ENCODE results near the gene COL3A1.

The COL3A1 gene

GRCh38 chr2:188986839-188987238 lies 12.7 kb downstream of the COL3A1 start:
- H3K27me3 Mint-ChIP-seq = no peaks in the 10 kb centered on the region
- no peak overlapping the region for H3K4me3 Mint-ChIP-seq
- no peaks in the 10 kb centered on the region for H3K9me3 Mint-ChIP-seq
- ATAC-seq (no peak), DNase-seq (no peak)
- no peaks in the 10 kb centered on the region for H3K4me1 Mint-ChIP-seq
- H3K27ac Mint-ChIP-seq = no peak overlapping the region

- H3K4me3 Mint-ChIP-seq = no peak overlapping the region
Measured at GRCh38 chr2:188993247-188993646, 19.1 kb downstream of the COL3A1 start.

GRCh38 chr2:188997263-188997662 lies 23.1 kb downstream of the COL3A1 start:
- no peak for ATAC-seq
- Mint-ChIP-seq H3K4me3 (no peak overlapping the region), H3K4me1 (peaks cover 3% of the 10 kb centered on the region), H3K27ac (no peak overlapping the region), H3K27me3 (peaks cover 7% of the 10 kb centered on the region), H3K9me3 (no peaks in the 10 kb centered on the region)
- DNase-seq = no peak

More at GRCh38 chr2:188993247-188993646, 19.1 kb downstream of the COL3A1 start:
- no peaks in the 10 kb centered on the region for H3K9me3 Mint-ChIP-seq
- ATAC-seq = no peak
- no peaks in the 10 kb centered on the region for H3K4me1 Mint-ChIP-seq
- DNase-seq = no peak
- no peak overlapping the region for H3K27ac Mint-ChIP-seq
- H3K27me3 Mint-ChIP-seq = no peaks in the 10 kb centered on the region

GRCh38 chr2:189000221-189000620 lies 26.0 kb downstream of the COL3A1 start:
- no peak for DNase-seq

DNA sequence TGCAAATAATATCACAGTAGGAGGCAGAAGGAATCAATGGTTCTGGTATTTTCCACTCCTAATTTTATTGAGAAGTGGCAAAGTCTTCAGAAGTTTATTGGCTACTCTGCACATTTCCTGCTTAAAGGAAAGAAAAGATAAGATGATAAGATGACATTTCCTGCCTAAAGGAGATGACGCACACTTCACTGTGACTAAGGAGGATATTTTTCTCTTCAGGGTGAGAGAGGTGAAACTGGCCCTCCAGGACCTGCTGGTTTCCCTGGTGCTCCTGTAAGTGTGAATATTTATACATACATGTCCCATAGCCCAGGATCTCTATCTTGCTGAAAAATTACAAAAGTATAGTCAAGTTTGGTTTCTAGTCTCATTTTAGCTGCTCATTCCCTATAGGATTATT lies 27.9 kb downstream of the COL3A1 start:
- no peak overlapping the region for H3K4me3 Mint-ChIP-seq
- no peak for DNase-seq

More at GRCh38 chr2:189000221-189000620, 26.0 kb downstream of the COL3A1 start:
- Mint-ChIP-seq H3K27ac (no peak overlapping the region), H3K27me3 (peaks cover 7% of the 10 kb centered on the region), H3K4me3 (no peak overlapping the region), H3K4me1 (peaks cover 13% of the 10 kb centered on the region), H3K9me3 (no peaks in the 10 kb centered on the region)
- ATAC-seq = no peak

DNA sequence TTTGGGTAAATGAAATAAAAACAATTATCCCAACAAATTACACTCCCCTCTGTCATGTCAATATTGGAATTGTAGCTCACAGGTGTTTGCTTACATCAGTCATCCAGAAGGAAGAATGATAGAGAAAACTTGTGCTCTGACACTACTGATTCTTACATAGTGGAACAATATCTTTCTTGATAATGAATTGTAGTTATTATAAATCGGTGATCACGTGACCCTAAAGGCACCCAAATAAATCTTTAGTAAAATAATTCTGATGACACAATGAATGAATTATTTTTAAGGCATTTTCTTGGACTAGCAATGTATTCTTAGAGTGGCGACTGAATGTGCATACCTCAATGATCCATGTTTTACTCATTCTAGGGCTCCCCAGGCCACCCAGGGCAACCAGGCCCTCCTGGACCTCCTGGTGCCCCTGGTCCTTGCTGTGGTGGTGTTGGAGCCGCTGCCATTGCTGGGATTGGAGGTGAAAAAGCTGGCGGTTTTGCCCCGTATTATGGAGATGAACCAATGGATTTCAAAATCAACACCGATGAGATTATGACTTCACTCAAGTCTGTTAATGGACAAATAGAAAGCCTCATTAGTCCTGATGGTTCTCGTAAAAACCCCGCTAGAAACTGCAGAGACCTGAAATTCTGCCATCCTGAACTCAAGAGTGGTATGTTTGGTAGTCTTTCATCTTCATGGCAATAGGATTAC lies 34.5 kb downstream of the COL3A1 start:
- Mint-ChIP-seq H3K4me3 (no peak overlapping the region), H3K27me3 (peaks cover 7% of the 10 kb centered on the region), H3K4me1 (no peaks in the 10 kb centered on the region), H3K9me3 (no peaks in the 10 kb centered on the region), H3K27ac (no peak overlapping the region)
- ATAC-seq (no peak), DNase-seq (no peak)

More for the DNA sequence above, 27.9 kb downstream of the COL3A1 start:
- Mint-ChIP-seq H3K27me3 (peaks cover 15% of the 10 kb centered on the region), H3K27ac (no peak overlapping the region), H3K4me1 (peaks cover 13% of the 10 kb centered on the region), H3K9me3 (no peaks in the 10 kb centered on the region)
- no peak for ATAC-seq

- Mint-ChIP-seq H3K9me3 (no peaks in the 10 kb centered on the region), H3K4me3 (no peak overlapping the region), H3K27me3 (peaks cover 7% of the 10 kb centered on the region), H3K4me1 (no peaks in the 10 kb centered on the region), H3K27ac (no peak overlapping the region)
- no peak for DNase-seq
- ATAC-seq = no peak
Measured at GRCh38 chr2:189010536-189010935, 36.4 kb downstream of the COL3A1 start.

DNA sequence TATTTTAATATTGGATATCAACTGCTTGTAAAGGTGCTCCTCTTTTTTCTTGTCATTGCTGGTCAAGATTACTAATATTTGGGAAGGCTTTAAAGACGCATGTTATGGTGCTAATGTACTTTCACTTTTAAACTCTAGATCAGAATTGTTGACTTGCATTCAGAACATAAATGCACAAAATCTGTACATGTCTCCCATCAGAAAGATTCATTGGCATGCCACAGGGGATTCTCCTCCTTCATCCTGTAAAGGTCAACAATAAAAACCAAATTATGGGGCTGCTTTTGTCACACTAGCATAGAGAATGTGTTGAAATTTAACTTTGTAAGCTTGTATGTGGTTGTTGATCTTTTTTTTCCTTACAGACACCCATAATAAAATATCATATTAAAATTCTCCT lies 38.2 kb downstream of the COL3A1 start:
- Mint-ChIP-seq H3K4me3 (no peak overlapping the region), H3K27me3 (peaks cover 17% of the 10 kb centered on the region), H3K27ac (no peak overlapping the region), H3K4me1 (no peaks in the 10 kb centered on the region), H3K9me3 (no peaks in the 10 kb centered on the region)
- ATAC-seq (no peak), DNase-seq (no peak)

GRCh38 chr2:189013031-189013430 lies 38.9 kb downstream of the COL3A1 start:
- DNase-seq (no peak), ATAC-seq (no peak)
- H3K4me1 Mint-ChIP-seq = no peaks in the 10 kb centered on the region
- H3K4me3 Mint-ChIP-seq = no peak overlapping the region
- no peak overlapping the region for H3K27ac Mint-ChIP-seq
- H3K9me3 Mint-ChIP-seq = no peaks in the 10 kb centered on the region
- peaks cover 20% of the 10 kb centered on the region for H3K27me3 Mint-ChIP-seq

GRCh38 chr2:189013671-189014448 lies 39.7 kb downstream of the COL3A1 start:
- Mint-ChIP-seq H3K4me3 (no peak overlapping the region), H3K9me3 (no peaks in the 10 kb centered on the region), H3K27me3 (peaks cover 22% of the 10 kb centered on the region), H3K27ac (no peak overlapping the region), H3K4me1 (no peaks in the 10 kb centered on the region)
- DNase-seq (no peak), ATAC-seq (no peak)

DNA sequence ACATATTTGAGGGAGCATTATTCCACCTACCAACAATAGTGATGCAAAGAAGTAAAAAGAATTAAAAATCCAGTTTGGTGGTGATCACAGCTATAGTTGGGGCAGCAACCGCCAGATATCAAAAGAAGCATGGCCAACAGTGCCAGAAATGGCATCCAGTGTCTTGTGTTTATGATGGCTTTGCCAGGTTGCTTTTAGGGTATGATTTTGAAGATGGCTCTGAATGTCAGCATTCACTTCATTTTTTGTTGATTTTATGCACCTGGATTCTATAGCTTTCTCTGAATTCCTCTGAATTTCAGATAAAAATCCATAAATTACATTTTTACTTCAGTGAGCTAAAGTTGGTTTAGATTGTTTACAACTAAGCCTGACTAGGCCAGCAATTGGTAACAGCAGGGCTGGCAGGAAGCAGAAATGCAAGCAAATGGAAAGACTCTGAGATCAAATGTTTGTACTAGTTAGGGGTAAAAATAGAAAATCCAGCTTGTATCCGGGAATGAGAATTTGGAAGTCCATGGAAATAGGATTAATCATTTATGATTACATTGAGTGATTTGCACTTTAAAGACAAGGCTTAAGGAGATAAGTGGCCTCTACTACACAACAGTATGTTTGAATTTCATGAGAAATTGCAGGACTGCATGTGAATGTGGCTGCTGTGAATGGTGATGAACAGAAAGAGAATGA lies 40.4 kb downstream of the COL3A1 start:
- ATAC-seq = no peak
- Mint-ChIP-seq H3K27ac (no peak overlapping the region), H3K27me3 (peaks cover 29% of the 10 kb centered on the region), H3K4me3 (no peak overlapping the region), H3K4me1 (no peaks in the 10 kb centered on the region), H3K9me3 (no peaks in the 10 kb centered on the region)
- DNase-seq = no peak

GRCh38 chr2:189015359-189015758 lies 41.2 kb downstream of the COL3A1 start:
- no peak overlapping the region for H3K27ac Mint-ChIP-seq
- peaks cover 36% of the 10 kb centered on the region for H3K27me3 Mint-ChIP-seq
- no peaks in the 10 kb centered on the region for H3K9me3 Mint-ChIP-seq
- DNase-seq (no peak), ATAC-seq (no peak)
- H3K4me3 Mint-ChIP-seq = no peak overlapping the region
- no peaks in the 10 kb centered on the region for H3K4me1 Mint-ChIP-seq

DNA sequence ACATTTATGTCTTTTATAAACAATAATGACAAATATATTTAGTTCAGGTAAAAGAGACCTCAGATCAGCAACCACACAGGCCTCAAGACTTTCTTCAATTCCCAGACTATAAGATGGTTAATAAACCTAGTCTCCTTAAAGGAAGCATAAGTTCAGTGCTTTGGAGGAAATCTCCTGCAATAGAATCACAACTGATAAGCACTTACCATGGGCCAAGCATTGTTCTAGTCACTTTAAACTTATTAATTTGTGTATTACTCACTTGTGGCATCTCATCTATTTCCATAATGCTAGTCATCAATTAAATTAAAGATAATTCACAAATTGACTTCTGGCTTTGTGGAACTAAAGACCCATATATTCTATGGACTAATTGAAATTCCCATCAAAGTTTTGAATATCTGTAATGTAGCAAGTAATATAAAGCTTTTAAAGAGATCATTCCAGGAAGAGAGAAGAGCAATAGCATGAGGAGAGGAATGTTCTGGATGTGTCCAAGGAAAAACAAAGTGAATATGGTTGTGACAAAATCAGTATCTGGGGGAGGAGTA lies 42.2 kb downstream of the COL3A1 start:
- Mint-ChIP-seq H3K9me3 (no peaks in the 10 kb centered on the region), H3K27me3 (peaks cover 38% of the 10 kb centered on the region), H3K4me1 (no peaks in the 10 kb centered on the region), H3K27ac (no peak overlapping the region), H3K4me3 (no peak overlapping the region)
- no peak for DNase-seq
- ATAC-seq = no peak

- Mint-ChIP-seq H3K27me3 (peaks cover 55% of the 10 kb centered on the region), H3K9me3 (no peaks in the 10 kb centered on the region), H3K4me1 (no peaks in the 10 kb centered on the region), H3K27ac (no peak overlapping the region), H3K4me3 (no peak overlapping the region)
- no peak for DNase-seq
- no peak for ATAC-seq
Measured at GRCh38 chr2:189018631-189019030, 44.5 kb downstream of the COL3A1 start.

DNA sequence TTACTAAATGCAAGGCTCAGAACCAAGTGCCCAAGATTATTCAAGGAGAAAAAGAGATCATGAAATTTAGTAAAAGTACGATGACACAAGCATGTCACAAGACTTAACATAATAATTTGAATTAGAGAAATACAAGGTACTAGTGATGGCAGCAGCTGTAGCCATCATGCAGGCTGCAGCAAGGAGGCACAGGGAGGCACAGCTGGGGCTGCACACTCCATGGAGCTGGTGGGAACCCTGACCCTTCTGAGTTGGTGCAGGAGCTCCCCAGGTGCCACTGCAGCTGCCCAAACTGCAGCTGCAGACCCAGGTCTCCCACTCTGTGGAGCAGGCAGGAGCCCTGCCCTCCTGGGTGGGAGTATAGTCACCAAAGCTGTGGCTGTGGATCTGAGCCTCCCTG lies 46.0 kb downstream of the COL3A1 start:
- ATAC-seq (peak; percentile 33), DNase-seq (no peak)
- H3K27me3 Mint-ChIP-seq = peaks cover 64% of the 10 kb centered on the region
- no peak overlapping the region for H3K27ac Mint-ChIP-seq
- H3K4me1 Mint-ChIP-seq = no peaks in the 10 kb centered on the region
- H3K4me3 Mint-ChIP-seq = no peak overlapping the region
- H3K9me3 Mint-ChIP-seq = no peaks in the 10 kb centered on the region

- no peaks in the 10 kb centered on the region for H3K4me1 Mint-ChIP-seq
- no peaks in the 10 kb centered on the region for H3K9me3 Mint-ChIP-seq
- ATAC-seq = no peak
Measured at GRCh38 chr2:189022053-189022481, 47.9 kb downstream of the COL3A1 start.

More at GRCh38 chr2:189022053-189022481, 47.9 kb downstream of the COL3A1 start:
- H3K27me3 Mint-ChIP-seq = peaks cover 53% of the 10 kb centered on the region
- H3K4me3 Mint-ChIP-seq = no peak overlapping the region
- no peak for DNase-seq
- H3K27ac Mint-ChIP-seq = no peak overlapping the region

All from stimulated activated naive CD8-positive, alpha-beta T cell treated with anti-CD3 and anti-CD28 coated beads, Interleukin-15, amount 100 ng/mL, for 72 hours (primary cell).